ENCODE data around the gene ZNF333.

GRCh38 chr19:14767466-14767971 is 77.7 kb downstream of the ZNF333 start:
- no peak for TF ChIP-seq MAX (IDR thresholded peaks at IDR 0.05; ENCODE audit: insufficient read depth, insufficient read length)
- TF ChIP-seq CTCF (IDR thresholded peaks at IDR 0.05; ENCODE audit: extremely low read depth in 1 of 2, insufficient read depth in 1 of 2, low read depth in 1 of 2, low read length in 2 of 2): no peak
- TF ChIP-seq POLR2A (IDR thresholded peaks at IDR 0.05; ENCODE audit: low read depth, low read length): no peak
